Measurements from ENCODE around the gene NGFR.

The NGFR gene

DNA sequence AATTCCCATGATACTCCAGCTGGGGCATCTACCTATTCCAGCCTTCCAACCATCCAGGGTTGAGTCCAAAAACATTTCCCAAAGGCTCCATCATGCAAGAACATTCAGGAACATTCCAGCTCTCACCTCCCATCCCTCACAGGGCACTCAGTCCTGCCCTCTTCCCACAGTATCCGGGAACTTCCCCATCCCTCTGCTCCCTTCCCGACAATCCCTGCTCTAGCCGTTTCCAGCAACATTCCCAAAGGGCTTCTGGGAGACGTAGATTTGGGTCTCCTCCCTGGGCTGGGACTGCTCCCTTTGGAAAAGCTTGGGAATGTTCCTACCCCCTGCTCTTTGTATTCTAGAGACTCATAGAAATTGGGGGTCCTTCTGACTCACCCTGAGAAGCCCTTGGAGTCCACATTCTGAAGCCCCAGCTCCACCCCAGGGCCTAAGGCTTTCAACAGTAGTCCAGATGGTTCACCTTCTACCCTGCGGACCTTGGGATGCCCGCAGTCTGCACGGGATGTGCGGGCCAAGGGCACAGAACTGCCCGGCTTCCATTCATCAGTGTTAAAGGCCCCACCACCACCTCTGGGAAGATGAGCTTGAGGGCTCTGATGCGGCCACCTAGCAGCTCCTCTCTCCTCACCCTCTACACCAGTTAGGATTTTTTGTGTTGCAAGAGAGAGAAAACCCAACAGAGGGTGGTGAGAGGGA, 25.4 kb downstream of the NGFR start:
- no peak for DNase-seq

GRCh38 chr17:49521088-49521450, 26.0 kb downstream of the NGFR start:
- DNase-seq, result no peak

DNA sequence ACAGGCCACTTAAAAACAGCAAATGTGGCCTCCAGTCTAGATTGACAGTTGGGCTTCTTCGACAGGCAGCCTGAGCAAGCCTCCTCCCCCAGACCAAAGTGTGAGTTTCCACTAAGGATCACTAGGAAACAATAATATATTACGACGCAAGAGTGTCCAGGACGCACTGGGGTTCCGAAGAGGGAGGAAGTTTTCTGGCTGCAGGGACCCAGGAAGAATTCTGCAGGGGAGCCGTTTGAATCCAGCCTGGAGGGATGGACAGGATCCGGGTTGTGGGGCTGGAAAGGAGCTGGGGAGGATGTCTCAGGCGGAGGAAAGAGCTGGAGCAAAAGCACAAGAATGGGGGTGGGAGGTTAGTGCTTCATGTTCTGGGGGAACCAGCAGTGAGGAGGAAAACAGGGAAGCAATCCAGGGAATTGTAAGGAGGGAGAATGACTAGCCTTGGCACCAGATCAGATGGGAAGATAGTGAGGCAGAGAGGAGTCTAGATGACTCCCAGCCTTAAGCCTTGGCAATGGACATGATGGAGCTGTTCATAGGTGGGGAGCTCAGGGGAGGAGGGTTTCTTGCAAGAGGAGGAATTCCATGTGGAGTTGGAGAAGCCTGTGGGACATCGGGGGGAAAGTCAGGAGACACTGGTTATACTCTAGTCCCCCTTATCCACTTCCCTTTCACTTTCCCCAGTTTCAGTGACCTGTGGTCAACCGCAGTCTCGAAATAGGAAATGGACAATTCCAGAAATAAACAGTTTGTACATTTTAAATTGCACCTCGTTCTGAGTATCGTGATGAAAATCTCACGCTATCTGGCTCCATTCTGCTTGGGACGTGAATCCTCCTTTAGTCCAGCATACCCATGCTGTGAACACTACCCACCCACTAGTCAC, 26.6 kb downstream of the NGFR start:
- no peak for DNase-seq

DNA sequence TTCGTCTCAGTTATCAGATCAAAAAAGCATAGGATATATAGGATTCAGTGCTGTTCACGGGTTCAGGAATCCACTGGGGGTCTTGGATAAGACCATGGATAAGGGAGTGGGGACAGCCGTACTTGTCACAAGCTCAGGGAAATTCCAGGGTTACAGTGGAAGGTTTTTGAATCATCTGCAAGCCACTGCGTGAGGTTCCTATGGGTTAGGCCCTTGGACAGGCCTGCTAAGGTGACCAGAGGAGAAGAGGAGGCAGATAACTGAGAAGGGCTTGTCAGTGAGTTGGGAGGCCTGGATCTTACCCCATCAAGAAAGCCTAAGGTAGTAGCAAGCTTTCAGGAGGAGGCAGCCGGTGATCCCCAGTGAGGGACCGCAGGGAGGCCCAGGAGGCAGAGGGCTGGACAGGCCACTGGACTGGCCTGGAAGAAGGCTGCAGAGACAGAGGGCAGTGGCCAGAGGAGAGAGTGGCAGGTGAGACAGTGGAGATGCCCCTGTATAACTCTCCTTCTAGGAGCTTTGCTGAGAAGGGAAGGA, 27.3 kb downstream of the NGFR start:
- no peak for DNase-seq

- DNase-seq, result no peak
Observed at GRCh38 chr17:49523196-49523595, 28.1 kb downstream of the NGFR start.

DNA sequence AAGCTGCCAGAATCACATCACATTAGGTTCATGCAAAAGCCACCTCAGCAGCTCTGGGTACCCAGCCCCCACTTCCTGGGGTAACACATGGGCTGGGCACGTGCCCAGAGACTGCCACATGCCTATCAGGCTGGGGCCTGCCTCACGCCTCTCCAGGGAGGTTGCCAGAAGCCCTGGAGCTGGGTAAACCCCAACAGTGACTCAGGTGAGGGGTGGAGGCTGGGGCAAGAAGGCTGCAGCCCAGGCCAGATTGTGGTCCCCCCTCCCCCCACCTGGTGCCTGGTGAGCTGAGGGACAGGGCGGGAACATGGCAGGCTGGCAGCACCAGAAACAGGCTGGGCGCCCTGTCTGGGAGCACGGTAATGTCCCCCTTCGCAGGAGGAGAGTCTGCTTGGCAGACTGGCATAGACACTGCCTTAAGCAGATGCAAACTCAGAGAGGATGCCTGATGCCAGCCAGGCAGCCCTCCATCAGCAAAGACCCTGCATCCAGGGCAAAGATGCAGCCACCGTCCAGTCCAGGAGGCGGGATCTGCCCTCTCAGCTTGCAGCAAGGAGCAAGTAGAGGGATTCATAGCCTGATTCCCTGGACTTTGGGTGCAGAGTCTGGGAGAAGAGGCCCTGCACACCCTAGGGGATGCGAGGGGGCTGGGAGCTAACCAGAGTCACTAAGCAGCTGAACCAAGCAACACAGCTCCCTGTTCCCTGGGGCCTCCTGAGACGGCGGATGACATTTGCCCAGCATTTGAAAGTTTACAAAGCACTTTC, 28.8 kb downstream of the NGFR start:
- DNase-seq, result no peak

DNA sequence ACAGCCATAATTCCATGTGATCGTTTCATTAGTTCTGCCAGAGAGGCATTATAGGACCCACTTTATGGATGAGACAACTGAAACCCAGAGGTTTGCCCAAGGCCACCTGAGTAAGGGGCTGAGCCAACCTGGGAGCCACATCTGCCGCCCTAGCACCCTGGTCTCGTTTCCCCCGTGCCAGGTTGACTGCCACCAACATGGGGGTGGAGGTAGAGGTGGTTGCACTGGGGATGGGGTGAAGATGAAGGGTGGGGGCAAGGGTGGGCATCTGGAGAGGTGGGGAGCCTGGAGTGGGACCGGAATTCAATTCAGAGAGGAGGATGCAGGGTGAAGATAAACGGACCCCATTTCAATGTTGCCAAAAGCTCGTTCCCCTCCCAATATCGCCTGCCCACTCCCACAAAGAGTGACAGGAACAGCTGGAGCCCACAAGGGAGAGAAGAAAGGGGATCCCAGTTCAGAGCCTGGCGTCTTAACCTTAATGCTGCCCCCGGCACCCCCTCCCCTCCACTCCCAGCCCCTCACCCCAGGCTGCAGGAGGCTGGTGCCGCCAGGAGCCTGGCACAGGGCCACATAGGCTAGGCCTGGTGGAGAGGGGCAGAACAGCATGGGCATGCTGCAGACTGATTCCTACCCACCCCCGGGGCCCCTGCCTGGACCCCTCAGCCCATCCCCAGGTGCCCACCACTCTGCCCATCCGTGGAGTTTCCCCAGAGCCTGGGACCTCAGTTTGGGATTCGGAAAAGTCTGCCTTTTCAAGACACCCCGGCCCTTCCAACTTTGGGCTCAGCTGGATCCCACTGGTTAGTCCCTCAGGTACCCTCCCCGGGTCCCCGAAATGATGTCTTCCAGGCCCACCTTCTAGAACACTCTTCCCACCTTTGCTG, 29.6 kb downstream of the NGFR start:
- no peak for DNase-seq

GRCh38 chr17:49525831-49526741, 31.0 kb downstream of the NGFR start:
- DNase-seq, result no peak

DNA sequence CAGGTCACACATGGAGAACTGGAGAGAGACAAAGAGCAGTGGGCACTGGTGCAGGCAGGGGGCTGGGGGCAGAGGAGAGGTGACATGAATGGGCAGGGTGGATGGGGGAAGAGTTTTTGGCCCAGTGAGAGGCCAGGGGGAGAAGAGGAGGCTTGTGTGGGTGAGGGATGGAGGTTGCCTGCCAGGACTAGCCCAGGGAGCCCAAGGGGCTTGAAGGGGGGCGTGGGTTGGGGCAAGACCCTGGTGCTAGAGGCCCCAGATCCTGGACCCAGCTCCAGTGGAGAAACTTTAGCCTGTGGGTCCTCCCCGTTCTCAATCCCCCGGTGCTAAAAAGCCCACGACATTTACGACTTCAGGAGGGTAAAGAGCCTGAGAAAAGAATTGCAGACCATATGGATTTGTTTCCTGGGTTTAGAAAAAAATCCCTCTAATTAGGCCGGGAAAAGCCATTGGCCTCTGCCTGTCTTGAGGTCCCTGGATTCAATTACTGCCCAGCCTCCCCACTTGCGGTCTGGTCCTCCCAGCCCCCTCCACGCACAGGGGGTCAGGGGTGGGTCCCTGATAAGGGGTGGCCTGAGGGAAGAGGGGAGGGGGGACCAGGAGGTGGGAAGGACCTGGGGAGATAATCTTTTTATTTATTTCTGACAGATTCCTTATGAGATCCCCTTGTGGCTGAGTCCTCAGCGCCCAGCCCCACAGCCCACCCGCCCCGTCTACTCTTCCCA, 33.0 kb downstream of the NGFR start:
- no peak for DNase-seq

GRCh38 chr17:49528966-49529365, 33.9 kb downstream of the NGFR start:
- DNase-seq, result no peak

DNA sequence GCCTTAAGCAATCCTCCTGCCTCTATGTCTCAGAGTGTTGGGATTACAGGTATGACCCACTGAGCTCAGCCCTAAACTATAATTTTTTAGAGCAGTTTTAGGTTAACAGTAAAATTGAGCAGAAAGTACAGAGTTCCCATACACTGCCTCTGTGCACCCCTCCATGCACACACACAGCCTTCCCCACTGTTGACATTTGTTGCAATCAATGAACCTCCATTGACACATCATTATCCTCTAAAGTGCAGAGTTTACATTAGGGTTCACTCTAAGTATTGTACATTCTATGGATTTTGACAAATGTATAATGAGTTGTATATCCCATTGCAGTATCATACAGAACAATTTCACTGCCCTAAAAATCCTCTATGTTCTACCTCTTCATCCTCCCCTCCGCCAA, 35.0 kb downstream of the NGFR start:
- DNase-seq, result no peak

- no peak for DNase-seq
Observed at GRCh38 chr17:49543860-49544259, 48.8 kb downstream of the NGFR start.

GRCh38 chr17:49545007-49545660, 50.0 kb downstream of the NGFR start:
- DNase-seq, result no peak

- DNase-seq, result no peak
Observed at GRCh38 chr17:49545806-49546545, 50.9 kb downstream of the NGFR start.

DNA sequence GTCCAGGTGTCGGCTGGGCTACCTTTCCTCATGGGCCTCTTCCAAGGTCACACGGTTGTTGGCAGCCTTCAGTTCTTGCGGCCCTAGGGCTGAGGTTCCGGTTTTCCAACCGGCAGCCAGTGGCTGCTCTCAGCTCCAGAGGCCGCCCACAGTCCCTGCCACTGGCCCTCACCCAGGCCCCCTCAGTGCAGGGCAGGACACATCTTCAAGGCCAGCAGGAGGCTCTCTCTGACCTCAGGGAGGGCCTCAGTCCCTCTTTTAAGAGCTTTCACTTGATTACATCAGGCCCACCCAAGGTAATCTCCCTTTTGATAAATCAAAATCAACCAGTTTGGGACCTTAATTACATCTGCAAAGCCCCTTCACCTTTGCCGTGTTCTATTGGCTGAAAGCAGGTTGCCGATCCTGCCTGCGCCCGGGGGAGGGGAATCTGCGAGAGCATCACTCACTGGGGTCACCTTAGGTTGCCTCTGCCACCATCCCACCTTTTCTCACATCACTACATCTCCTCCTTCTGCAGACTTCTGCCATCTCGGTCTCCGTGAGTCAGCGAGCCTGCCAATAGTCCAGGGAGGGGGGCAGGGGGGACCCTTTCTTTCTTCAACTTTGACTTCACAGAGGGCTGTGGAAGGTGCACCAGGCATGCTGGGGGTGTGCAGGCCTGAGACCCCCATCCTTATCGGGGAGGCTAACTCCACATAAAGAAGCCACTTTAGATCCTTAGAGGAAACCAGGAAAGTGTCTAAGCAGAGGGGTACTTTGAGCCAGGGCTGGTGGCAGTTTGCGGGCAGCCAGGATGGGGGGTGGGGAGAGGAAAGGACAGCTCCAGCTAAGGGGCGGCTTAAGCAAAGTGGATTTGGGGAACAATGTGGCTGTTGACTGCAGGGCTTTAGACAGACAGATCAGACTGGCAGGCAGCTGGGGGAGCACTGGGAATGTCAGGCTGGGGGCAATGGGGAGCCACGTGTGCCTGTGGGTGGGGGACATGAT, 51.7 kb downstream of the NGFR start:
- no peak for DNase-seq

DNA sequence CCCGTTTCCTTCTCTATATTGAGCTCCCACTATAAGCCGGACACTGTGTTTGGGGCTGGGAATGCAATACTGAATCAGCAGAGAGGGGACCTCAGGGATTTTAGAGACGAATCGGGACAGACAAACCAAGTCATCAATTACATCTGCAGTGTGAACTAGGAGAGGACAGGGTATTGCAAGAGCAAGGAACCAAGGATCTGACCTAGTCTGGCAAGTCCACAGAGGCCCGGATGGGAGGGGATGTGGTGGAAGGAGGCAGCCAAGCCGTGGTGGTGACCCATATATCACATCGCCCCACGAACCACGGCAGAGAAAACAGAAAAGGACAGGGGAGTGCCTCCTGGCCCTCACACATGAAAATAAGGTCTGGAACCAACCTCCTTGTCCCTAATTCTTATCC, 52.5 kb downstream of the NGFR start:
- DNase-seq, result no peak

DNA sequence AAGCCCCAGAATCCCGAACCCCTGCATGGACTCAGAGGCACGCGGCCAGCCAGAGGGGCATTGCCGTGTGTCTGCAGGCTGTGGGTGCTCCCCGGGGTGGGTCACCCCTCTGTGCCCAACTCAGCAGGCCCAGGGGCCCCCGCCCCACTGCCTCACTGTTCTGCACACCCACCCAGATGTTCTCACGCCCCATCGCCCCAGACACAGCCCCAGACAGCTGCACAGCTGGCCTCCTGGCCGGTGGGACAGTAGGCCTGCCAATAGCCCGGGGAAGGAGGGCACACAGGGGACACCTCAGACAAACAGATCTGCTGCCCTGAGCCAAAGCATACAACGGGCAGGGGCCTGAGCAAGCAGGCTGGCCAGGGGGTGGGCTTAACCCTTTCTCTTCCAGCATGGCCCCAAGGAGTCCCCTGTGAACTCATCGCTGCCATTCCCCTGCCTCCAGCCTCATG, 53.0 kb downstream of the NGFR start:
- DNase-seq, result no peak
